Sigmoid colon (tissue), 7 donors: Measurements from ENCODE around the gene SUSD3. TPM values are rescaled to one million over a fixed set of nuclear protein-coding genes. Genes with fewer than 3 reads are reported as not detected.

Experiments used
- DNase-seq: peaks from one replicate; pipeline ENCODE4 v3.0.0-alpha.2; 2019
- H3K27ac ChIP-seq, 4 donors: fragments of 200-600 bp; sonication (generic); one replicate each; pipeline ENCODE4 v1.5.1; 2016 to 2019; ENCODE audit warnings: mild to moderate bottlenecking in 1 of 4
- H3K27me3 ChIP-seq, 3 donors: fragments of 200-600 bp; sonication (generic); one replicate each; pipeline ENCODE4 v1.5.1; 2019; ENCODE audit warnings: mild to moderate bottlenecking in 1 of 3
- H3K36me3 ChIP-seq, 4 donors: fragments of 200-600 bp; sonication (generic); one replicate each; pipeline ENCODE4 v1.5.1; 2016 to 2019
- H3K4me1 ChIP-seq, 4 donors: fragments of 200-600 bp; sonication (generic); one replicate each; pipeline ENCODE4 v1.5.1; 2017 to 2019
- H3K4me3 ChIP-seq, 4 donors: fragments of 200-600 bp; sonication (generic); one replicate each; pipeline ENCODE4 v1.5.1; 2017 to 2019; ENCODE audit warnings: mild to moderate bottlenecking in 2 of 4, moderate library complexity in 1 of 4
- H3K9me3 ChIP-seq, 4 donors: fragments of 200-600 bp in 3 of 4; sonication (generic) in 3 of 4; one replicate each; pipeline versions ENCODE4 v1.5.1 to v1.6.1; 2013 to 2019
- EP300 ChIP-seq, 4 donors: sonication (generic); formaldehyde crosslinking; IDR thresholded peaks; one replicate each; pipeline ENCODE4 v1.6.1; 2017; ENCODE audit warnings: antibody characterized with exemption in 4 of 4
- POLR2A ChIP-seq, 2 donors: fragments of 450-650 bp; IDR thresholded peaks; one replicate each; pipeline ENCODE4 v1.6.1; 2016; ENCODE audit warnings: antibody characterized with exemption in 2 of 2, mild to moderate bottlenecking in 2 of 2, moderate library complexity in 2 of 2
- POLR2AphosphoS5 ChIP-seq, 4 donors: sonication (generic); formaldehyde crosslinking; IDR thresholded peaks; one replicate each; pipeline ENCODE4 v1.6.1; 2017; ENCODE audit warnings: antibody characterized with exemption in 4 of 4
- WGBS, 2 donors: extraction: QIAGEN DNeasy Blood & Tissue Kit; methylation state at CpG; one replicate each; pipeline ENCODE4 v1.1.7; 2013; 5-methylcytosine and 5-hydroxymethylcytosine counted together
- intact Hi-C: fragments of 100-400 bp; cut with DNase I; formaldehyde crosslinking; loops from one replicate; pipeline ENCODE4 v1.15.1; 2023
- polyA plus RNA-seq, 3 donors: library from polyadenylated mRNA; stranded (reverse); fragments of 200-250 nt; gene quantifications; one replicate each; pipeline ENCODE4 v1.2.3, GENCODE V29; 2013
- total RNA-seq, 4 donors: library from RNA; depleted of rRNA; stranded (reverse); fragments of >200 nt; gene quantifications; one replicate each; pipeline ENCODE4 v1.1.0, GENCODE V29; 2016
- TF ChIP-seq, protein P1 (sequence below), 4 experiments: fragments of 450-650 bp in 3 of 4; fragments of 200-600 bp in 1 of 4; IDR thresholded peaks; one replicate each; pipeline ENCODE4 v1.5.1; 2016 to 2019; ENCODE audit warnings: antibody characterized with exemption in 4 of 4, mild to moderate bottlenecking in 3 of 4, moderate library complexity in 2 of 4
- donor health status: healthy with polysubstance abuse.
- donor health status: Bipolar disorder and iron deficiency.
- donor health status: healthy.

SUSD3 gene
- total and polyA plus RNA-seq, 7 donors: 0.92 to 15.2 (median 4.7) TPM; not detected in 1

DNA sequence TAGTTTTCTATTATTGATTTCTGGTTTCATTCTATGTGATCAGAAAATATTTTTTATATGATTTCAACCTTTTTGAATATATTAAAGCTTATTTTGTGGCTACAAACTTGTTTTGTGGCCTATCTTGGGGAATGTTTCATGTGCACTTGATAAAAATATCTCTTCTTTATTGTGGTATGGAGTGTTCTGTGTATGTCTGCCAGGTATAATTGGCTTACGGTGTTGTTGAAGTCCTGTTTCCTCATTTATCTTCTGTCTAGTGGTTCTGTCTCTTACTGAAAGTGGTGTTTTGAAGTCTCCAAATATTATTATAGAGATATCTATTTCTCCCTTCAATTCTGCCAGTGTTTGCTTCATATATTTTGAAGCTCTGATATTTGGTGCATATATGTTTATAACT lies 47.1 kb downstream of the SUSD3 start:
- TF ChIP-seq POLR2A (IDR thresholded peaks at IDR 0.05) (no peak), POLR2AphosphoS5 (IDR thresholded peaks at IDR 0.05) (no peak), EP300 (IDR thresholded peaks at IDR 0.05) (no peak)
- TF ChIP-seq, protein P1, sequence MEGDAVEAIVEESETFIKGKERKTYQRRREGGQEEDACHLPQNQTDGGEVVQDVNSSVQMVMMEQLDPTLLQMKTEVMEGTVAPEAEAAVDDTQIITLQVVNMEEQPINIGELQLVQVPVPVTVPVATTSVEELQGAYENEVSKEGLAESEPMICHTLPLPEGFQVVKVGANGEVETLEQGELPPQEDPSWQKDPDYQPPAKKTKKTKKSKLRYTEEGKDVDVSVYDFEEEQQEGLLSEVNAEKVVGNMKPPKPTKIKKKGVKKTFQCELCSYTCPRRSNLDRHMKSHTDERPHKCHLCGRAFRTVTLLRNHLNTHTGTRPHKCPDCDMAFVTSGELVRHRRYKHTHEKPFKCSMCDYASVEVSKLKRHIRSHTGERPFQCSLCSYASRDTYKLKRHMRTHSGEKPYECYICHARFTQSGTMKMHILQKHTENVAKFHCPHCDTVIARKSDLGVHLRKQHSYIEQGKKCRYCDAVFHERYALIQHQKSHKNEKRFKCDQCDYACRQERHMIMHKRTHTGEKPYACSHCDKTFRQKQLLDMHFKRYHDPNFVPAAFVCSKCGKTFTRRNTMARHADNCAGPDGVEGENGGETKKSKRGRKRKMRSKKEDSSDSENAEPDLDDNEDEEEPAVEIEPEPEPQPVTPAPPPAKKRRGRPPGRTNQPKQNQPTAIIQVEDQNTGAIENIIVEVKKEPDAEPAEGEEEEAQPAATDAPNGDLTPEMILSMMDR (IDR thresholded peaks at IDR 0.05): no peak
- no peaks in the 10 kb centered on the region for H3K9me3 ChIP-seq
- no peak overlapping the region for H3K27ac ChIP-seq
- 61 to 89% methylated on average over 1 of the region's 1 CpG for WGBS, 2 donors
- peaks cover 0 to 5% (median 2%) of the 10 kb centered on the region in 4 donors for H3K4me1 ChIP-seq
- no peaks in the 10 kb centered on the region for H3K27me3 ChIP-seq
- no peak overlapping the region for H3K4me3 ChIP-seq
- DNase-seq: no peak
- intact Hi-C loops: no loop called here
- H3K36me3 ChIP-seq: peaks cover 0 to 22% (median 18%) of the 10 kb centered on the region in 4 donors

DNA sequence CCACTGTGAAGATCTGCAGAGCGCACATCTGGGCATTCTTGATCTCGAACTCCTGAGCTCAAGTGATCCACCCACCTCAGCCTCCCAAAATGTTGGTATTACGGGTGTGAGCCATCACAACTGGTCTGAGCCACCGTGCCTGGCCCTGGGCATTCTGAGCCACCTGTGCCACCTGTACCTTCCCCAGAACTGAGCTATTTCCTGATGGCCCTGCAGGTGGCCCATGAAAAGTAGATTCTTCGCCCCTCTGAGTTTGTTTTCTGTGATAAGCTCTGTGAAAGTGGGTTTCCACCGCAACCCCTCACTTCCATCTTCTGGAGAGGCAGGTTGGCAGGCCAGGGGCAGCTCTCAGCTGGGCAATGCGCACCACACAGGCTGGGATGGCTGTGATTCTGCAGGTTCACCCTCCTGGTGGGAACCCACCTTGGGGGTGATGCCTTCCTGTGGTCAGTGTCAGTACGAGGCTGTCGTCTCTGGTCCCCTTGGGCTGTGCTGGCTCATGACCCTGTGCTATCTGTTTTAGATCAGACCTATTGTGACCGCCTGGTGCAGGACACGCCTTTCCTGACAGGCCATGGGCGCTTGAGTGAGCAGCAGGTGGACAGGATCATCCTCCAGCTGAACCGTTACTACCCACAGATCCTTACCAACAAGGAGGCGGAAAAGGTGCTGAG lies 48.8 kb downstream of the SUSD3 start:
- H3K36me3 ChIP-seq: peaks cover 0 to 37% (median 30%) of the 10 kb centered on the region in 4 donors
- H3K4me3 ChIP-seq: no peak overlapping the region
- H3K27me3 ChIP-seq: no peaks in the 10 kb centered on the region
- DNase-seq: peak; percentile 48
- no peak overlapping the region for H3K27ac ChIP-seq
- no peaks in the 10 kb centered on the region for H3K9me3 ChIP-seq
- intact Hi-C loops: no loop called here
- WGBS, 2 donors: 81 to 92% methylated on average over 14 of the region's 14 CpGs
- TF ChIP-seq EP300 (IDR thresholded peaks at IDR 0.05) (no peak), POLR2AphosphoS5 (IDR thresholded peaks at IDR 0.05) (no peak)
- TF ChIP-seq, protein P1 (IDR thresholded peaks at IDR 0.05): no peak
- peaks cover 0 to 5% (median 2%) of the 10 kb centered on the region in 4 donors for H3K4me1 ChIP-seq

DNA sequence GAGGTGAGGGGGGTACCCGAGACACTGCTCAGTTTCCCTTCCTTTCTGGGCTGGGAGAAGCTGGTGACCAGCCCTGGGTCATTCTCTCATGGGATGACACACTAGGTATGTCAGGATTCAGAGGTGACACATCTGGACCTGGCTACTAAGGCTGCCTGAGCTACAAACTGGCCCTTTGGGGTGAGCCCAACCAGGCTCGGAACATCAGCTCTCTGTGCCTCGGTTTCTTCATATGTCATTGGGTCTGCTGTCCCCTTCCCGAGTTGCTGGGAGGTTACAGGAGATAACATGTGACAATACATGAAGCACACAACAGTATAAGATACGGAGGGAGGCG lies 49.3 kb downstream of the SUSD3 start:
- DNase-seq: peak; percentile 35
- 89 to 90% methylated on average over 6 of the region's 6 CpGs for WGBS, 2 donors

DNA sequence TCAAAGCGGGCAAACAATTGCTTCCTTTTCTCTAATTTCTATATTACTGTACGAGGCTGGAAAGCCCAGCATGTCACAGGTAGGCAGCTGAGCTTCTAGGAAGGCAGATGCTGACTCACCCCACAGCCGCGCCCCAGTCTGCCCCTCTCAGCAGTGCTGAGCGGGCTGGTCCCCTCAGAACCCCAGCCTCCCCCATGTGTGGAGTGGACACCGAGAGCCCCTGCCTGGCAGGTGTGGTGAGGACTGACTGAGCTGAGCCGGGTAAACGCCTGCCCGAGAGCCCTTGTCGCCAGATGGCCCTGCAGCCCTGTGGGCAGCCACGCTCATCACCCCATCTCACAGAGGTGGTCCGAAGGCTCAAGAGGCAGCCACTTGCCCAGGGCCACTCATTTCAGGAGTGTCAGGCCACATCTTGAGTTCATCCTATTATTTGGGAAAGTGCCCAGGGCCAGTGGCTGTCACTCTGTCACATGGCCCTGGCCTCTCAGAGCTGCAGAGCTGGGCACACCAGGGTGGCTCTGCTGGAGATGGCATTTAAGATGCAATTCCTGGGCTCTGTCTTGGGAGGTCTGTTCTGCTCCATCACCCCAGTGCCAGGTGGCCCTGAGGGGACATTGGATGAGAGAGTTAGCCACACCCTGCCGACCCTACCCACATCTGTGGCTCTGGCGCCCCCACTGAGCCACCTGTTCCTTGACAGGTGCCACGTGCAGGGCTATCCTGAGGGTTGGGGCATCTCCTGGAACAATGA lies 50.0 kb downstream of the SUSD3 start:
- intact Hi-C loops: no loop called here

More for the DNA sequence above, 49.3 kb downstream of the SUSD3 start:
- Histone ChIP-seq H3K36me3 (peaks cover 2 to 42% (median 35%) of the 10 kb centered on the region in 4 donors), H3K4me1 (peaks cover 0 to 5% (median 2%) of the 10 kb centered on the region in 4 donors), H3K27me3 (no peaks in the 10 kb centered on the region), H3K27ac (no peak overlapping the region), H3K9me3 (no peaks in the 10 kb centered on the region), H3K4me3 (no peak overlapping the region)
- TF ChIP-seq POLR2A (IDR thresholded peaks at IDR 0.05): no peak
- TF ChIP-seq, protein P1 (IDR thresholded peaks at IDR 0.05): no peak
- TF ChIP-seq EP300 (IDR thresholded peaks at IDR 0.05): no peak
- TF ChIP-seq POLR2AphosphoS5 (IDR thresholded peaks at IDR 0.05): no peak
- intact Hi-C loops: no loop called here

More for the DNA sequence above, 50.0 kb downstream of the SUSD3 start:
- peaks cover 0 to 5% (median 2%) of the 10 kb centered on the region in 4 donors for H3K4me1 ChIP-seq
- 80 to 81% methylated on average over 15 of the region's 15 CpGs for WGBS, 2 donors
- peak; percentile 64 for DNase-seq
- H3K9me3 ChIP-seq: no peaks in the 10 kb centered on the region
- TF ChIP-seq, protein P1 (IDR thresholded peaks at IDR 0.05): no peak
- TF ChIP-seq POLR2A (IDR thresholded peaks at IDR 0.05): no peak
- TF ChIP-seq EP300 (IDR thresholded peaks at IDR 0.05): no peak
- no peak for TF ChIP-seq POLR2AphosphoS5 (IDR thresholded peaks at IDR 0.05)
- H3K36me3 ChIP-seq: peaks cover 7 to 49% (median 41%) of the 10 kb centered on the region in 4 donors
- no peaks in the 10 kb centered on the region for H3K27me3 ChIP-seq
- no peak overlapping the region for H3K27ac ChIP-seq
- no peak overlapping the region for H3K4me3 ChIP-seq
